ENCODE results near the gene RNF38.
"Not testable (repeated sequence)": the region's sequence is repeated elsewhere in the genome, so short reads cannot be mapped to it uniquely, and the experiment has no call there.

RNF38 gene

GRCh38 chr9:36433386-36433785 is 33.3 kb upstream of the RNF38 start:
- H3K27ac ChIP-seq (ENCODE audit: low read length): no peak overlapping the region

GRCh38 chr9:36431078-36431477 is 31.0 kb upstream of the RNF38 start:
- Histone ChIP-seq H3K9me3 (ENCODE audit: control insufficient read depth in 1 of 2, low read length in 2 of 2) (no peaks in the 10 kb centered on the region), H3K27ac (ENCODE audit: low read length) (no peak overlapping the region), H3K36me3 (ENCODE audit: control insufficient read depth in 1 of 2, insufficient read depth in 2 of 2, low read length in 2 of 2) (no peaks in the 10 kb centered on the region), H3K27me3 (ENCODE audit: low read depth, low read length) (no peaks in the 10 kb centered on the region), H3K4me3 (ENCODE audit: low read depth in 1 of 2, low read length in 2 of 2) (no peak overlapping the region), H3K4me1 (ENCODE audit: control insufficient read depth in 1 of 2, insufficient read depth in 2 of 2, low read length in 2 of 2) (no peaks in the 10 kb centered on the region)

More at GRCh38 chr9:36433386-36433785, 33.3 kb upstream of the RNF38 start:
- H3K4me1 ChIP-seq (ENCODE audit: control insufficient read depth in 1 of 2, insufficient read depth in 2 of 2, low read length in 2 of 2): peaks cover 0 to 10% of the 10 kb centered on the region in 2 donors
- H3K9me3 ChIP-seq (ENCODE audit: control insufficient read depth in 1 of 2, low read length in 2 of 2): no peaks in the 10 kb centered on the region
- H3K27me3 ChIP-seq (ENCODE audit: low read depth, low read length): no peaks in the 10 kb centered on the region
- H3K4me3 ChIP-seq (ENCODE audit: low read depth in 1 of 2, low read length in 2 of 2): no peak overlapping the region
- H3K36me3 ChIP-seq (ENCODE audit: control insufficient read depth in 1 of 2, insufficient read depth in 2 of 2, low read length in 2 of 2): no peaks in the 10 kb centered on the region

GRCh38 chr9:36426945-36427344 is 26.9 kb upstream of the RNF38 start:
- Histone ChIP-seq H3K9me3 (ENCODE audit: control insufficient read depth in 1 of 2, low read length in 2 of 2) (no peaks in the 10 kb centered on the region), H3K36me3 (ENCODE audit: control insufficient read depth in 1 of 2, insufficient read depth in 2 of 2, low read length in 2 of 2) (no peaks in the 10 kb centered on the region), H3K27ac (ENCODE audit: low read length) (no peak overlapping the region), H3K4me3 (ENCODE audit: low read depth in 1 of 2, low read length in 2 of 2) (no peak overlapping the region), H3K4me1 (ENCODE audit: control insufficient read depth in 1 of 2, insufficient read depth in 2 of 2, low read length in 2 of 2) (no peaks in the 10 kb centered on the region), H3K27me3 (ENCODE audit: low read depth, low read length) (no peaks in the 10 kb centered on the region)

- Histone ChIP-seq H3K36me3 (ENCODE audit: control insufficient read depth in 1 of 2, insufficient read depth in 2 of 2, low read length in 2 of 2) (no peaks in the 10 kb centered on the region), H3K4me3 (ENCODE audit: low read depth in 1 of 2, low read length in 2 of 2) (no peak overlapping the region), H3K9me3 (ENCODE audit: control insufficient read depth in 1 of 2, low read length in 2 of 2) (no peaks in the 10 kb centered on the region), H3K27ac (ENCODE audit: low read length) (no peak overlapping the region), H3K27me3 (ENCODE audit: low read depth, low read length) (no peaks in the 10 kb centered on the region), H3K4me1 (ENCODE audit: control insufficient read depth in 1 of 2, insufficient read depth in 2 of 2, low read length in 2 of 2) (no peaks in the 10 kb centered on the region)
These were observed 26.3 kb upstream of the RNF38 start for GRCh38 chr9:36426348-36426747.

- no peak overlapping the region for H3K4me3 ChIP-seq (ENCODE audit: low read depth in 1 of 2, low read length in 2 of 2)
- H3K36me3 ChIP-seq (ENCODE audit: control insufficient read depth in 1 of 2, insufficient read depth in 2 of 2, low read length in 2 of 2): no peaks in the 10 kb centered on the region
- H3K27me3 ChIP-seq (ENCODE audit: low read depth, low read length): no peaks in the 10 kb centered on the region
- no peak overlapping the region for H3K27ac ChIP-seq (ENCODE audit: low read length)
- peaks cover 3 to 8% of the 10 kb centered on the region in 2 donors for H3K4me1 ChIP-seq (ENCODE audit: control insufficient read depth in 1 of 2, insufficient read depth in 2 of 2, low read length in 2 of 2)
- no peaks in the 10 kb centered on the region for H3K9me3 ChIP-seq (ENCODE audit: control insufficient read depth in 1 of 2, low read length in 2 of 2)
These were observed 24.4 kb upstream of the RNF38 start for GRCh38 chr9:36424289-36425055.

DNA sequence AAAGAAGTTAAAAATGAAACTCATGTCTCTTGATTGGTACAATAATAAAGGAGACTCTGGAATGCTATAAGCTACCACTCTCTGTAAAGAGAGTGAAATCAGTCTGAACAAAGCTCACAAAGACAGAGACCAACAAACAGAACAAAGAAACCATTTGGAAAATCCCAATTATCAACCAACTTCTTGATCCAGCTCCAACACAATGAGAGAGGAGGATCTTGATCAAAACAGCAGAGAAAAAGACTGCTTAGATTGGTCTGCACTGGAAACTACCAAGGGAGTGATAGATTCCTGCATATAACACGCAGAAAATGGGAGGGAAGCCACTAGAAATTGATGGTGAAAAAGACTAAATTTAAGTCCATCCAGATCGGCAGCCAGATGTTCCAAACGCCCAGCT is 23.1 kb upstream of the RNF38 start:
- no peaks in the 10 kb centered on the region for H3K27me3 ChIP-seq (ENCODE audit: low read depth, low read length)
- H3K9me3 ChIP-seq (ENCODE audit: control insufficient read depth in 1 of 2, low read length in 2 of 2): no peaks in the 10 kb centered on the region
- peaks cover 3 to 13% of the 10 kb centered on the region in 2 donors for H3K4me1 ChIP-seq (ENCODE audit: control insufficient read depth in 1 of 2, insufficient read depth in 2 of 2, low read length in 2 of 2)
- no peaks in the 10 kb centered on the region for H3K36me3 ChIP-seq (ENCODE audit: control insufficient read depth in 1 of 2, insufficient read depth in 2 of 2, low read length in 2 of 2)
- H3K4me3 ChIP-seq (ENCODE audit: low read depth in 1 of 2, low read length in 2 of 2): no peak overlapping the region
- H3K27ac ChIP-seq (ENCODE audit: low read length): no peak overlapping the region

GRCh38 chr9:36416890-36417289 is 16.8 kb upstream of the RNF38 start:
- no peaks in the 10 kb centered on the region for H3K36me3 ChIP-seq (ENCODE audit: control insufficient read depth in 1 of 2, insufficient read depth in 2 of 2, low read length in 2 of 2)
- H3K9me3 ChIP-seq (ENCODE audit: control insufficient read depth in 1 of 2, low read length in 2 of 2): no peaks in the 10 kb centered on the region
- H3K4me1 ChIP-seq (ENCODE audit: control insufficient read depth in 1 of 2, insufficient read depth in 2 of 2, low read length in 2 of 2): peaks cover 3 to 13% of the 10 kb centered on the region in 2 donors
- no peaks in the 10 kb centered on the region for H3K27me3 ChIP-seq (ENCODE audit: low read depth, low read length)
- H3K4me3 ChIP-seq (ENCODE audit: low read depth in 1 of 2, low read length in 2 of 2): no peak overlapping the region
- no peak overlapping the region for H3K27ac ChIP-seq (ENCODE audit: low read length)

DNA sequence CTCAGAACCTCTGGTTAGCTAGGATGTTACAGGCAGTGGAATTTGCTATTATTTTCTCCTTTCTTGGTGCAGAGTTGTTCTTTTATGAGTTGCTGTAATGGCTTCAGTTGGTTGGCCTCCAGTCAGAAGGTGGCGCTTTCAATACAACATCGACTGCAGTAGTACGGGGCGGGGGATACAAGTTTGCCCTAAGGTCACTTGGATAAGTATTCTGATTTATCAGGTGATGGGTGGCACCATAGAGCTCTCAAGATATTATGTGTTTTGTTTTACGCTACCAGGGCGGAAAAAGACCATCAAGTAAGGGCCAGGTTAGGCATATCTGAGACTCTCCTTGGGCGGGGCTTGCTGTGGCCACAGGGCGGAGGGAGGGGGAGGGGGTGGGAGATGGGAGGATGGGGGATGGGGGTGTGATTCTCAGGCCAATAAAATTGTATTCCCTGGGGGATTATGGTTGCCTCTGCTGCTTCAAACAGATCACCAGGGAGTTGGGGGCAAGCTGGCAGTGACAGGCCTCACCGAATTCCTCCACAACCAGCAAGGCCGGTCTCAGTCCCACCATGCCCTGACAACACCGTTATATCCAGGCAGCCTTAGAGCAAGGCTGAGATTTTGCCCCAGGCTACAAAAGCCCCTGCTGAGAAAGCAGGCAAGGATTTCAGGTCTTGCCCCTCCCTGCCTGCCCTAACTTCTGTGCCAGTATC is 15.9 kb upstream of the RNF38 start:
- no peak overlapping the region for H3K27ac ChIP-seq (ENCODE audit: low read length)
- peaks cover 3 to 13% of the 10 kb centered on the region in 2 donors for H3K4me1 ChIP-seq (ENCODE audit: control insufficient read depth in 1 of 2, insufficient read depth in 2 of 2, low read length in 2 of 2)
- no peaks in the 10 kb centered on the region for H3K9me3 ChIP-seq (ENCODE audit: control insufficient read depth in 1 of 2, low read length in 2 of 2)
- no peaks in the 10 kb centered on the region for H3K36me3 ChIP-seq (ENCODE audit: control insufficient read depth in 1 of 2, insufficient read depth in 2 of 2, low read length in 2 of 2)
- H3K4me3 ChIP-seq (ENCODE audit: low read depth in 1 of 2, low read length in 2 of 2): no peak overlapping the region
- no peaks in the 10 kb centered on the region for H3K27me3 ChIP-seq (ENCODE audit: low read depth, low read length)

DNA sequence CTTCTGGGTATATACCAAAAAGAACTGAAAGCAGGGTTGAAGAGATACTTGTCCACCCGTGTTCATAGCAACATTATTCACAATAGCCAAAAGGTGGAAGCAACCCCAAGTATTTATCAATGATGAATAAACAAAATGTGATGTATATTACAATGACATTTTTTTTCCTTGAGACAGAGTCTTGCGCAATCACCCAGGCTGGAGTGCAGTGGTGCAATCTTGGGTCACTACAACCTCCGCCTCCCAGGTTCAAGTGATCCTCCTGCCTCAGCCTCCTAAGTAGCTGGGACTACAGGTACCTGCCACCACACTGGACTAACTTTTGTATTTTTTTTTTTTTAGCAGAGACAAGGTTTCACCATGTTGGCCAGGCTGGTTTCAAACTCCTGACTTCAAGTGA is 11.3 kb upstream of the RNF38 start:
- H3K27me3 ChIP-seq (ENCODE audit: low read depth, low read length); H3K4me3 ChIP-seq (ENCODE audit: low read depth in 1 of 2, low read length in 2 of 2); H3K27ac ChIP-seq (ENCODE audit: low read length); H3K36me3 ChIP-seq (ENCODE audit: control insufficient read depth in 1 of 2, insufficient read depth in 2 of 2, low read length in 2 of 2); H3K9me3 ChIP-seq (ENCODE audit: control insufficient read depth in 1 of 2, low read length in 2 of 2); H3K4me1 ChIP-seq (ENCODE audit: control insufficient read depth in 1 of 2, insufficient read depth in 2 of 2, low read length in 2 of 2): not testable (repeated sequence)

DNA sequence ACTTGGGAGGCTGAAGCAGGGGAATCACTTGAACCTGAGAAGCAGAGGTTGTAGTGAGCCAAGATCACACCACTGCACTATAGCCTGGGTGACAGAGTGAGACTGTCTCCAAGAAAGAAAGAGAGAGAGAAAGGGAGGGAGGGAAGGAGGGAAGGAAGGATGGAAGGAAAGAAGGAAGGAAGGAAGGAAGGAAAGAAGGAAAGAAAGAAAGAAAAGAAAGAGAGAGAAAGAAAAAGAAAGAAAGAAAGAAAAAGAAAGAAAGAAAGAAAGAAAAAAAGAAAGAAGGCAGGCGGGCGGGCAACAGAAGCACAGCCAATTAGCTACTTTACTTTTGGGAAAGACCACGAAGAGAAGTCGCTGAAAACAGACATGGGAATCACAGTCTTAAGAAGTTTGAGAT is 9.0 kb upstream of the RNF38 start:
- not testable (repeated sequence) for H3K27ac ChIP-seq (ENCODE audit: low read length); H3K36me3 ChIP-seq (ENCODE audit: control insufficient read depth in 1 of 2, insufficient read depth in 2 of 2, low read length in 2 of 2); H3K27me3 ChIP-seq (ENCODE audit: low read depth, low read length); H3K4me1 ChIP-seq (ENCODE audit: control insufficient read depth in 1 of 2, insufficient read depth in 2 of 2, low read length in 2 of 2); H3K9me3 ChIP-seq (ENCODE audit: control insufficient read depth in 1 of 2, low read length in 2 of 2); H3K4me3 ChIP-seq (ENCODE audit: low read depth in 1 of 2, low read length in 2 of 2)

DNA sequence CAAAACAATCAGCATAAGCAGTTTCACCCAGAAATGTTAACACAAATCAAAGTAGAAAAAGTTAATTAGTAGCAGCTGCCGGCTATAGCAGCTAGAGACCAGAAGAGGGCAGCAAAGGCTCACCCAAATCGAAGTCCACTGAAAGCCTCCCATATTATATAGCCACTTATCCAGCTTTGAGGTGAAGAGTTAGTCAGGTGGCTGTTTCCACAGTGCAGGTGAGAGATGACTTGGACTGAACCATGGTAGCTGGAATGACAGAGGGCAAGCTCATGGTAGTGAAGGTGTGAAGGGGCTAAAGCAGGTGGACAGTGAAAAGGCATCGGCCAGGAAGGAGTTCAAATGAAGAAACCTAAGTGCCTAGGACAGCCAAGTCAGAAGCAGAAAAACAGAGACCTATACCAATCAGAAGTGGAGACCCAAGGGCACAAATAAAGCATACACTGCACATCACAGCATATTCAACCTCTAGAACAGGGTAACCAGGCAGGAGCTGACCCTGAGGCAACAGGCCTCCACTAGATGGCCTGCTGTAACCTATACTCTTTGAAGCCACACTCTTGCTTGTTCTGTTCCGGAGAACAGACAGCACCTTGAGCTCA is 7.2 kb upstream of the RNF38 start:
- Histone ChIP-seq H3K27ac (ENCODE audit: low read length) (no peak overlapping the region), H3K36me3 (ENCODE audit: control insufficient read depth in 1 of 2, insufficient read depth in 2 of 2, low read length in 2 of 2) (no peaks in the 10 kb centered on the region), H3K9me3 (ENCODE audit: control insufficient read depth in 1 of 2, low read length in 2 of 2) (no peaks in the 10 kb centered on the region), H3K27me3 (ENCODE audit: low read depth, low read length) (no peaks in the 10 kb centered on the region), H3K4me3 (ENCODE audit: low read depth in 1 of 2, low read length in 2 of 2) (no peak overlapping the region), H3K4me1 (ENCODE audit: control insufficient read depth in 1 of 2, insufficient read depth in 2 of 2, low read length in 2 of 2) (peaks cover 0 to 8% of the 10 kb centered on the region in 2 donors)
